Endometrial microvascular endothelial cells (primary cell): Measurements from ENCODE around the gene JMJD1C. TPM values are rescaled to one million over a fixed set of nuclear protein-coding genes. Genes with fewer than 3 reads are reported as not detected.
"Not testable (repeated sequence)": the region's sequence is repeated elsewhere in the genome, so short reads cannot be mapped to it uniquely, and the experiment has no call there.

ENCODE experiments used
- in situ Hi-C: cut with HindIII; loops from 2 replicates; pipeline ENCODE4 v1.10.0; 2017; ENCODE audit warnings: low sequenced_read_pairs, low pct_unique_long_range_greater_than_20kb; ENCODE audit errors: inconsistent ontology term
- total RNA-seq: library from RNA; depleted of rRNA; stranded (reverse); fragments of >200 nt; gene quantifications from one replicate; pipeline ENCODE4 v1.2.3, GENCODE V29; 2015; ENCODE audit errors: inconsistent ontology term

JMJD1C gene
- total RNA-seq, 1 donor from 2014 or later = 82.5 TPM

DNA sequence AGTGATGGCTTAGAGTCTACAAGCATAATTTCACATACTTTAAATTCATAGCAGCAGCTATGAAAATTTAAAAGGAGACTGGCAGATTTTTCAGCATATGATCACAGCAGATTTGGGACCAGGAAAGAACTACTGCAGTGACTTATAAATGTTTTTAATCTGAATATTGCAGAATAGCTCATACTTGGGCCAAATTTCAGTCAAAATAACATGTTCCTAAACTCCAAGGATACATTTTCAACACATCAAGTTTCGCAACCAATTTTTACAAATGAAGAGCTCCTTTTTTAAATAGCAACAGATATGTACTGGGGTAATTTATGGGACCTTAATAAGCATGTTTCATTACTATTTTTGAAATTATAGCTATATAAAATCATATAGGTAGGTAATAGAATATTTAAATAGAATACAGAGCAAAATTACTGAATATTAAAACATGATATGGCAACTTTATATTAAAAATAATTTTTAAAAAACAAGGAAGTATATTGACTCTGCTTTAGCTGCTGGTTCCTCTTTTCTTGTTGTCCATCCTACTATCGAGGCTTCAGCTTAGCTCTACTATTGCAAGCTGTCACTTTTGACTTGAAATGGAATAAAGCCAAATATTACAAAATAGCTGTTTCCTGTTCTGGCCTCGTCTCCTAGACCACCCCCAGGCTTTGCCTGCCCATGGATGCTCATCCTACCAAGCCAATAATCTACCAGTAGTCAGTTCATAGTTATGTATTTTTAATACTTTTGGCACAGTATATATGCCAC, 209.6 kb downstream of the JMJD1C start:
- in situ Hi-C loops = no loop called here

DNA sequence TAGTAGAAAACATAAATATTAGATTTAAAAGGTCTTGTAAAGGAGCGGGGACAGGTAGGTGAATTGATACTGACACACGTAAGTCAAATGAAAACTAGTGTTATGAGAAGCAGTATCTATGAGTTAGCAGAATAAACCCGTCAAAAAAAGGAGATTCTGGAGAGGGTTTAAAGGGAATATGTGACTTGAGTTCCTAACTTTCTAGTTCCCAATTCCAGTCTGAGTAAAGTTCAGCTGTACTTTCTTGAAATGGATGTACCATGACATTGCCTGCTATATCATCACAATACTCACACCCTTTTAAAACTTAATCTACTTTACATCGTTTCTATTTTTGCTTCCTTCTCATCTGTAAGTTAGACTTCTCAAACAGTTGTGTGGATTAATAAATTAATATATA, 210.5 kb downstream of the JMJD1C start:
- in situ Hi-C loops = no loop called here

DNA sequence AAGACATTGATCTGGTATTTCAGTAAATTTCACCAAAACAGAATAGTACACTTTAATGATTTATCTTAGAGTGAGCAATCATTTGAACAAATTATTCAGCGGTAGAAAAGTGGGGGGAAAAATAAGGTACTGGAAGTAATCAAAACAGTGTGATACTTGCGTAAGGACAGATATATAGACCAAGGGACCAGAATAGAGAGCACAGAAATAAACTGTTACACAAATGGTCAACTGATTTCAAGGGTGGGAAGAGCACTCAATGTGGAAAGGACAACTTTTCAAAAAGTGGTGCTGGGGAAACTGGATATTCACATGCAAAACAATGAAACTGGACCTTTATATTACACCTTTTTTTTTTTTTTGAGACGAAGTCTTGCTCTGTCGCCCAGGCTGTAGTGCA, 212.7 kb downstream of the JMJD1C start:
- in situ Hi-C loops = no loop called here

DNA sequence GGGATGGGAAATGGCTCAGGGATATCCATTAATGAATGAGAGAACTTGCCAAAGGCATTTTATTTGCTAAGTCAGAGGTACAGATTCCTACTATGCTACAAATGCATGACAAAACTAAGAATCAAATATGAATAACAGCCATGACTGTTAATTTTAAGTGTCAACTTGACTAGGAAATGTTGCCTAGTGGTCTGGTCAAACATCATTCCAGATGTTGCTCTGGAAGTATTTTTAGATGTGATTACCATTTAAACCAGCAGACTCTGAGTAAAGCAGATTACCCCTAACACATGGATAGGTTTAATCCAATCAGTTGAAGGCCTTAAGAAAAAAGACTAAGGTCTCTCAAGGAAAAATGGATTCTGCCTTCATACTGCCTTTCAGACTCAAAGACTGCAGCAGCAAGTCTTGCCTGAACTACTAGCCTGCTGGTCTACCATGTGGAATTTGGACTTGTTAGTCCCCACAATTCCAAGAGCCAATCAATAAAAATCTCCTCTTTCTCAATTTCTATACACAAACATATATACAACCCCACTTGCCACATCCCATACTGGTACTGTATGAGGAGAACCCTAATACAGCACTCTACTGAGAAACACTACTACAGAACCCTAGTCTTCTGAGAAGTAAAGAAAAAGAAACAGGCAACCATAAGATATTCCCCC, 213.5 kb downstream of the JMJD1C start:
- in situ Hi-C loops = no loop called here

DNA sequence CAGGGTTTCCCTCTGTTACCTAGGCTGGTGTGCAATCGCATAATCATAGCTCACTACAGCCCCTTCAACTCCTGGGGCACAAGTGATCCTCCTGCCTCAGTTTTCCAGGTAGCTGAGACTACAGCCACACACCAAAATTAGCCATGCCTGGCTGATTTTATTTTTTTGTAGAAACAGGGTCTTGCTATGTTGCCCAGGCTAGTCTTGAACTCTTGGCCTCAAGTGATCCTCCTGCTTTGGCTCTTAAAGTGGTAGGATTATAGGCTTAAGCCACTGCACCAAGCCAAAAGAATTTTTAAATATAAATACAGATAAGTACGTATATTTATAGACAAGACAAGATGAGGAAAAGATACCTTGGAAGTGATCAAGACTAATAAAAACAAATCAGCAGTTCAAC, 215.7 kb downstream of the JMJD1C start:
- in situ Hi-C loops = no loop called here

DNA sequence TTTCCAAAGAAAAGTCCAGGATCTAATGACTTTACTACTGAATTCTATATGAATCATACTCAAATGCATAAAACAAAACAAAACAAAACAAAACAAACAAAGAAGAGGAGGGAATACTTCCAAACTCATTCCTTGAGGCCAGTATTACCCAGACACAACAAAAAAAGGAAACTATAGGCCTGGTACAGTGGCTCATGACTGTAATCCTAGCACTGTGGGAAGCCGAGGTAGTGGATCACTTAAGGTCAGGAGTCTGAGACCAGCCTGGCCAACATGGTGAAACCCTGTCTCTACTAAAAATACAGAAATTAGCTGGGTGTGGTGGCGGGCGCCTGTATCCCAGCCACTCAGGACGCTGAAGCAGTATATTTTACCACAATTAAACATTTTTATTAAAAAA, 218.0 kb downstream of the JMJD1C start:
- in situ Hi-C loops = no loop called here

DNA sequence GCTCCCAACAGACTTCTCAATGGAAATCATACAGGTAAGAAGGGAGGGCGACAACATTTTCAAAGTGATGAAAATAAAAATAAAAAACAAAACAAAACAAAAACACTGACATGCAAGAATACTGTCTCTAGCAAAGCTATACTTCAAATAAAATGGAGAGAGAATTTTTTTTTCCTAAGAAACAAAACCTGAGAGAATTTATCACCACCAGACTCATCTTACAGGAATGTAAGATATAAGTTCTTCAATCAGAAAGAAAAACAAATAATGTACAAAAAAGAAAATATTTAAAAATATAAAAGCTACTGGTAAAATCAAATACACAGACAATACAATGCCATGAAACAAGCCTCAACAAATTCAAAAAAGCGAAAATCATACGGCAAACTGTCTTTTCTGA, 219.4 kb downstream of the JMJD1C start:
- in situ Hi-C loops = no loop called here

DNA sequence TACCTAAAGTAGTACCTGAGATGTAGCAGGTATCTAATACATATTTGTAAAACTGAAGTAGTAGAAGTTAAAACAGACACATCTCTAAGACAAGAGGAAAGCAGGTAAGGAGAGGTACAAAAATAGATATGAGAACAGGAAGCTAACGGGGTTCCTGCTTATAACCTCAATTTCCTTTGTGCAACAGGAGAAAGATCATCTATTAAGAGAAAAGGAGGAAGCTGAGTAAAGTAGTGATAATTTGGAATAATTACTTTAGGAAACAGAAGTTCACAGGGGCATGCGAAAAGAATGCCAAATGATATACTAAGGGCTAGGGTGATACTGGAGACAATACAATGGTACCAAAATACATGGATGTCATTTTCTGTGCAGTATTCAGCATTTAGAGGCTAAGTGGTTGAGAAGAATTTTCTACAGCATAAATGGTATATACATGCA, 223.9 kb downstream of the JMJD1C start:
- in situ Hi-C loops = no loop called here

DNA sequence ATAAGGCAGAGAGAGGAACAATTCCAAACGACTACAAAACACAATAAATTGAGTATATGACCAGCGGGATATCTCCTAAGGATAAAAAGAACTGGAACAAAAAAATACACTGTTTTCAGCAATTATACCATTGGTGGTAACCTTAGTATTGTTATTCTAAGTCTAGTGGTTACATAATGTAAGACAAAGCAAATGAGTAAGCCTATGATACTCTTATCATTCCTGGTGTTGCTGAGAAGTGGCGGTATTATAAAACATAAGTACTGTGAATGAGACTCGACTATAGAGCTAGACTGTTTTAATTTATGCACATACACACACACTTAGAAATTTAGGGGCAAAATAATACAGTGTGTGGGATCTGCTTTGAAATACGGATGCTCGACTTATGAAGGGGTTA, 225.0 kb downstream of the JMJD1C start:
- in situ Hi-C loops = no loop called here

DNA sequence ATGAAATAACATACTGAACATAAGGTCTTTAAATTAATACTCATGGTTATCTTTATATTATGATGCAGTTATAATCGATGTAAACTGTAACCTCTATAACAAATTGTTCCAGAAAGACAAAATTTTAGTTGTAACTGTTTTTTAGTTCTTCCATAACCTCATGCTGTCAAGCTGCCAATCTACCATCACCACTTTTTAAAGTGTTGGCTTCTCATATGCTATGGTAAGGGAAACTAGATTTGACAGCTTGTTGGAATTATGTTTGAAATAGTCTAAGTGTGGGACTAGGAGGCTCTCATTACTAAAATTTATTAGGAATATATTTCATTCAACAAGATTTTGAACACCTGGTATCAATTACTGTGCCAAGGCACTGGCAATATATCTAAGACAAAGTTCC, 227.3 kb downstream of the JMJD1C start:
- in situ Hi-C loops = no loop called here

DNA sequence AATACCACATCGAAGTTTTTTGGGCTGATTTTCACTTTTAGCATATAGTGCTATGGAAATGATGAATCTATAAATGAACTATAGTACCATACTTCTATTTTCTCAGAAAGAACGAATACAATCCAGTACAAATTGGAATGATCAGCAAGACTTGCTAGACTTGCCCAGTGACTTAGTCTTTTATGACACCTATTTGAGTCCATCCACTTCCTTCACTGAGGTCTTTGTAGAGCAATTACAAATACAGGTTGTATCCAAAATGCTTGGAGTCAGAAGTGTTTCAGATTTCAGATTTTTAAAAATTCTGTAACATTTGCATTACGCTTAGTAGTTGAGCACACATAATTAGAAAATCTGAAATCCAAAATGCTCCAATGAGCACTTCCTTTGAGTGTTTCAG, 228.4 kb downstream of the JMJD1C start:
- in situ Hi-C loops = no loop called here

DNA sequence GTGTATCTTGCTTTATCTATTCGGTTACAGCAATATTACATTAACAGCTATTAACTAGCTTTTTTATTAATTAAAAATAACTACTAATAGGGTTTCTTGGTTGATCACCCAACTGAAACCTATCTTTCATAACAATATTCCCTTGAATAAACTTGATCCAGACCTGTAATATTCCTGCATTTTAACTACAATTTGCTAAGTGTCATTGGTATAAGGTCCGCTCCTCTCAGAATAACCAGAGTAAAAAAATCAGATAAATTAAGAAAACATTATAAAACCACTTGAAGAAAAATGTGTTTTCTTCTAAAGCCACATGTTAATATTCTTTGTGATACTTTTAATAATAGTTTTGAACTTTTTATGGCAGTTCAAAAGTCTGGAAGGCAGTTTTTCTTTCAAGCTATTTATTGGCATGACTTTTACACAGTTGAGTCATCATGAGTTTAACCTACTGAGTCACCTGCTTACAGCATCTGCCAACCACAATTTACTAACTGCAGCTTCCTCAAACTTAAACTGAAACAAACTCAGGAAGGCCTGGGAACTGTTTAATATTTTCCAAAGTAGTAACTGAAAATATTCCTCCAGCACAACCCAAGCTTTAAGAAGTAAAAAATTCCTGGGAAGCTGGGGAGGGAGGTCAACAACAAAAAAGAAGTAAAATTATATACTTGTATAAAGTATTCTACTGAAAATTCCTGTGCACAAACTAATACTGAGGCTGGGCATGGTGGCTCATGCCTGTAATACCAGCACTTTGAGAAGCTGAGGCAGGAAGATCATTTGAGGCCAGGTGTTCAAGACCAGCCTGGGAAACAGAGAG, 229.5 kb downstream of the JMJD1C start:
- in situ Hi-C loops = no loop called here

DNA sequence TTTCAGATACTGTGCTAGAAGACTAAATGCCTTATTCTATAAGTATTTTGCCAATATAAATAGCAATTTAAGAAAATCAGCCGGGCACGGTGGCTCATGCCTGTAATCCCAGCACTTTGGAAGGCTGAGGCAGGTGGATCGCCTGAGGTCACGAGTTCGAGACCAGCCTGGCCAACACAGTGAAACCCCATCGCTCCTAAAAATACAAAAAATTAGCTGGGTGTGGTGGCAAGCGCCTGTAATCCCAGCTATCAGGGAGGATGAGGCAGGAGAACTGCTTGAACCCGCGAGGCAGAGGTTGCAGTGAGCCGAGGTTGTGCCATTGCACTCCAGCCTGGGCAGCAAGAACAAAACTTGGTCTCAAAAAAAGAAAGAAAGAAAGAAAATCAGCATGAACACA, 230.6 kb downstream of the JMJD1C start:
- in situ Hi-C loops = not testable (repeated sequence)

DNA sequence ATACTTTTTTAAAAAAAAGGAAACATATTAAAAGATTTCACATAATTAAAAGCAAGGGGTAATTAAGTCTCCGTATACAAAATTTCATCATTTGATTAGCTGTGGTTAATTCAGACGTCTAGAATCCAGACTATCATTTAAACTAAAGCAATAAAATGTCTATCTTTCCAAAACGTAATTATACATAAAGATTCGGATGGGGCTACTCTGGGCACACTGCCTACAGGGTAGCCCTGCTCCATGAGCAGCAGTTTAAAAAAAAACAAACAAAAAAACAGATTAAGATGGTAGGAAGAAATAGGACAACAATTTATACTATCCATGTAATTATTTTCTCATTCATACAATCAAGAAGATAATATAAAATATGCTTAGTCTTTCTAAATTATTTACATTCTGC, 236.6 kb downstream of the JMJD1C start:
- in situ Hi-C loops = no loop called here

DNA sequence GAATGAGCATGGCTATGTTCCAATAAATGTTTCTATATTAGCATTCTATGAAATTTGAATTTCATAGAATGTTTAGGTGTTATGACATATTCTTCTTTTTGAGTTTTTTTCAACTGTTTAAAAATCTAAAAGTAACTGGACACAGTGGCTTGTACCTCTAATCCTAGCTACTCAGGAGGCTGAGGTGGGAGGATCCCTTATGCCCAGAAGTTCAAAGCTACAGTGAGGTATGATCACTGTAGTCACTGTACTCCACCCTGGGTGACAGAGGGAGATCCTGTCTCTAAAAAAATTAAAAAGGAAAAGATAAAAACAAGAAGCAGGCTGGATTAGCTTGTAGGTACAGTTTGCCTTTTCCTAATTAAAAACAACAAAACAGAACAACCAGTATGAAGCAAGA, 237.5 kb downstream of the JMJD1C start:
- in situ Hi-C loops = no loop called here

DNA sequence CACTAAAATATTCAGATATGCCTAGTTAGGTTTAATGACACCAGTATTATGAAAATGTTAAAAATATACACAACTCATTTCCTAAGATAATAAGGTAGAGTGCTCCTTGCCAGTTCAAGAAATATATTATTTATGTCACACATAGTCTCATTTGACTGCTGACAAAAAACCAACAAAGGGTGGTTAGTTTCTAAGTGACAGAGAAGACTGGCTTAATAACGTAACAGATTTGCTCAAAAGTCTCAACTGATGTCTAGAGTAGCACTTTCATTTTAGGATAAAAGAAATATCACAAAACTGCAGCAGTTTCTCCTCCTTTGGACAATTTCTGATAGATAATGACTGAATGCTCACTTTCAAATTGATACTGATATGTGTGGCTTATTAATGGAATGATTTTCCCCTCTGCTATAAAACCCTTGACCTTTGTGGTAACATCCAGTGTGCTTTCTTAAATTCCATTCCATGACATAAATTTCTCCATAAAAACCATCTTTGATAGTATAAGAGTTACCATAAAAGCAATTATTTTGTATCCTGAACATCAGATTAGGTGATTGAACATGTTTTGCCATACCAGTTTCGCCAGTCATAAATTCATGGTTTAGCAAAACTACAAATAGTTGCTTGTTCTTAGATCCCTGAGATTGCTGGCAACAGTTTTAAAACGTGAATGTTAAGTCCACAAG, 238.4 kb downstream of the JMJD1C start:
- in situ Hi-C loops = no loop called here

DNA sequence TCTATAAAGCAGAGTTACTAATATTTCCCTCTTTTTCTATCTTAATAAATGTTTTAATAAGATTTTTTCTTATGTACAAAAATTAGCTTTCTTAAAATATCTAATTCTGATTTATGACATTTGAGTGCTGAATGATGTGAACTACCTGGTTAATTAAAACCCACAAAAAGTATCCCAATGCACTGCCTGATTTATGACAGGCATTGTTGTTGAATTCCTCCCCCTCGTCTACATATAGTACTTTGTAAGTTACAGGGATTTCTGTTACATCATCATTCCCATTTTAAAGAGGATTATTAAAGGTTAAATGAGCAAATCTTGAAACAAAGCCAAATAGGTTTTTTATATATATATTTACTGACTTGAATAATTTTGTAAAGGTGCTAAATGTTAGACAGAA, 241.5 kb downstream of the JMJD1C start:
- in situ Hi-C loops = no loop called here

DNA sequence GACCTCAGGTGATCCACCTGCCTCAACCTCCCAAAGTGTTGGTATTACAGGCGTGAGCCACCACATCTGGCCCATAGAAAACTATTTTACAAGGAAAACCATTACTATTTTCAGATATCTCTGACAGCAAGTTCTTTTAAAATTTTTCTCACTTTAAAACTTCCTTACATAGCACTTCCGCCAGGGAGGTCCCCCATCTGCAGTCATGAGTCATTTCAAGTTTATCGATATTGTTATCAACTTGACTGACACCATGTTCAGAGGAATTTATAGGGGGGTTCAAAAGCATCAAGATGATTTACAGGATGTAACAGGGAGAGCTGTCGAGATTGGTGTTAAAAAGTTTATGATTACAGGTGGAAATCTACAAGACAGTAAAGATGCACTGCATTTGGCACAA, 243.8 kb downstream of the JMJD1C start:
- in situ Hi-C loops = no loop called here

DNA sequence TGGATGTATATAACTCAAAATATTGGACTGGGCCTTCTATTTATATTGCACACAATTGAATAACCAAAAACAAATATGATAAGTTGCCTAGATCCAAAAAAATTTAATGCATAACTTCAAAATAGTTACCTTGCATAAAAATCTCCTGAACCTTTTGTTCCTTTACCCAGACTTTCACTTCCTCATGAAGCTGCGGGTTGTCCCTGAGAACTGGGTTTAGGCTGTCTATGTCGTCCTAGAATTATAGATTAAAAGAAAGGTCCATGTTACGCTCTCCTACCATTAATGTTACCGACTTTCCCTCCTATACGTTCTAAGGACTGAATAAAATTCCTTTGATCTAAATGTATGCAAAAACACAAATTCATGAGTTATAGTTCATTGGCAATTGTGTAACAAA, 246.0 kb downstream of the JMJD1C start:
- in situ Hi-C loops = no loop called here
